HepG2 (cell line): Measurements from ENCODE around the gene PPP2R2D. TPM values are rescaled to one million over a fixed set of nuclear protein-coding genes. Genes with fewer than 3 reads are reported as not detected.

Experiments used
- HES4 ChIP-seq: sonication (generic); formaldehyde crosslinking; IDR thresholded peaks from 2 replicates; pipeline ENCODE4 v1.9.0; 2021; ENCODE audit warnings: mild to moderate bottlenecking, missing genetic modification reagents, borderline replicate concordance
- POLR2AphosphoS5 ChIP-seq: IDR thresholded peaks from 2 replicates; pipeline ENCODE4 v1.6.1; 2012; ENCODE audit warnings: low read depth, low read length
- SAFB2 ChIP-seq: sonication (generic); formaldehyde crosslinking; IDR thresholded peaks from 2 replicates; pipeline ENCODE4 v1.5.1; 2020; ENCODE audit warnings: missing genetic modification reagents, low read depth, mild to moderate bottlenecking, borderline replicate concordance
- SALL2 ChIP-seq: sonication (generic); formaldehyde crosslinking; IDR thresholded peaks from 2 replicates; pipeline ENCODE4 v1.8.1; 2023; ENCODE audit warnings: mild to moderate bottlenecking, missing genetic modification reagents, inconsistent platforms
- SP5 ChIP-seq: IDR thresholded peaks from 2 replicates; pipeline ENCODE4 v1.6.1; 2016; ENCODE audit warnings: low read depth, borderline replicate concordance
- ZNF263 ChIP-seq: sonication (generic); formaldehyde crosslinking; IDR thresholded peaks from 2 replicates; pipeline ENCODE4 v1.4.0; 2020; ENCODE audit warnings: missing genetic modification reagents
- ZNF546 ChIP-seq: sonication (generic); formaldehyde crosslinking; conservative IDR thresholded peaks from 2 replicates; pipeline ENCODE4 v1.8.1; 2023; ENCODE audit warnings: mild to moderate bottlenecking, missing genetic modification reagents
- polyA plus RNA-seq, 8 experiments: library from polyadenylated mRNA; depleted of rRNA in 3 of 8; stranded (reverse) in 7 of 8; unstranded in 1 of 8; fragments of >200 nt; fragmentation: Illumina TruSeq in 4 of 8; extraction: Trizol in 4 of 8; gene quantifications; 2 replicates each; pipeline versions ENCODE4 v1.2.1 to v1.2.3, GENCODE V29; 2011 to 2016; ENCODE audit warnings: low read depth in 4 of 8, missing spikeins in 1 of 8, mixed read lengths in 1 of 8; ENCODE audit not compliant: insufficient read depth in 1 of 8
- total RNA-seq, 5 experiments: library from RNA; depleted of rRNA; stranded (reverse); fragments of >200 nt; fragmentation: Illumina TruSeq; extraction: Trizol; gene quantifications; 2 replicates each; pipeline ENCODE4 v1.2.3, GENCODE V29; 2016; ENCODE audit warnings: low read depth in 1 of 5
- TF ChIP-seq, protein P1 (sequence below): sonication (generic); formaldehyde crosslinking; IDR thresholded peaks from 2 replicates; pipeline ENCODE4 v1.8.0; 2022; ENCODE audit warnings: mild to moderate bottlenecking, missing genetic modification reagents, moderate library complexity
- TF ChIP-seq, protein P2 (sequence below): IDR thresholded peaks from 2 replicates; pipeline ENCODE4 v1.6.1; 2016; ENCODE audit warnings: mild to moderate bottlenecking
- TF ChIP-seq, protein P3 (sequence below): sonication (generic); formaldehyde crosslinking; IDR thresholded peaks from 2 replicates; pipeline ENCODE4 v1.4.0; 2020; ENCODE audit warnings: missing genetic modification reagents
- TF ChIP-seq, protein P4 (sequence below): IDR thresholded peaks from 2 replicates; pipeline ENCODE4 v1.6.1; 2016; ENCODE audit warnings: low read depth, borderline replicate concordance
- TF ChIP-seq, protein P5 (sequence below): sonication (generic); formaldehyde crosslinking; IDR thresholded peaks from 2 replicates; pipeline ENCODE4 v1.5.0; 2020; ENCODE audit warnings: mild to moderate bottlenecking, missing genetic modification reagents, moderate library complexity

Gene PPP2R2D
- total and polyA plus RNA-seq, 2 of the 13 experiments (the other 11 are each of a cell fraction or from before 2014, with no cell fraction given) = 32.7 to 33.2 TPM

DNA sequence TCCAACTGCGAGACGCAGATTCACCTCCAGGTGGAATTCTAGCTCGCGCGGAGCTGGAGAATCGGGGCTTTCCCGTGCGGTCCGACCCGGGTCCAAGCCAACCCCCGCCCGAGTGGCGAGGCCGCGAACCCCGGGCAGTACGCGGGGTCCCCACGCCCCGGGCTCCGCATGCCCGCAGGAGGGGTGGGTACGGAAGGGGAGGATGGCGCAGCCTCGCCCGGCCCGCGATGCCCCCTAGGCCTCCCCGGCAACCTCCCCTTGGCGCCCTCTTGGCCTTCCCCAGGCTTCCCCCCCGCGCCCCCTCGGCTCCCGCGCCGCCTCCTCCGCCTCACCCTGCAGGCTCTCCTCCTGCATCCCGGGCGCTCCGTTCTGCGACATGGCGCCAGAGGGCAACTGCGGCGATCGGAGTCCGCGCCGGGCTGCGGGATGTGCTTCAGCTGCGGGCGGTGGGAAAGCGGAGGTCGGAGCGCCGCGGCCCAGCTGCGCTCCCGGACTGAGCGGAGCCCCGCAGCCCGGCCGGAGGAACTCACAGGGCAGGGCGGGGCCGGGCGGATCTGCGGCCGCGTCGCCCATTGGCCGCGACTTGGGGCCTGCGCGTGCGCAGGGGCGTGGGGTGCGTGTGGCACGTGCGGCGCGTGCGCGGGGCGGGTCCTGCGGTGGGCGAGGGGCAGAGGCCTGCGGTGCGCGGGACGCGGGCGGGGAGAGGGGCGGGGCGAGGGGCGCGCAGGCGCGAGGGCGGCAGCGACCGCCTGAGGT is 80.8 kb downstream of the PPP2R2D start, which contains the start of gene BNIP3 (continued):
- TF ChIP-seq ZNF546 (peak; percentile 89; the same call in 1 of the 2 replicates), SALL2 (CRISPR knock-in tag) (0 out of 2 replicates have a peak, but pooled peaks have one; percentile 92), POLR2AphosphoS5 (peak; percentile 76), SP5 (CRISPR knock-in tag) (peak; percentile 92), ZNF263 (CRISPR knock-in tag) (peak; percentile 22; the same call in 1 of the 2 replicates), SAFB2 (CRISPR knock-in tag) (peak; percentile 31; the same call in 1 of the 2 replicates), HES4 (peak; percentile 91)
- TF ChIP-seq, protein P1, sequence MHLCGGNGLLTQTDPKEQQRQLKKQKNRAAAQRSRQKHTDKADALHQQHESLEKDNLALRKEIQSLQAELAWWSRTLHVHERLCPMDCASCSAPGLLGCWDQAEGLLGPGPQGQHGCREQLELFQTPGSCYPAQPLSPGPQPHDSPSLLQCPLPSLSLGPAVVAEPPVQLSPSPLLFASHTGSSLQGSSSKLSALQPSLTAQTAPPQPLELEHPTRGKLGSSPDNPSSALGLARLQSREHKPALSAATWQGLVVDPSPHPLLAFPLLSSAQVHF (CRISPR knock-in tag) = peak; percentile 94
- TF ChIP-seq, protein P2, sequence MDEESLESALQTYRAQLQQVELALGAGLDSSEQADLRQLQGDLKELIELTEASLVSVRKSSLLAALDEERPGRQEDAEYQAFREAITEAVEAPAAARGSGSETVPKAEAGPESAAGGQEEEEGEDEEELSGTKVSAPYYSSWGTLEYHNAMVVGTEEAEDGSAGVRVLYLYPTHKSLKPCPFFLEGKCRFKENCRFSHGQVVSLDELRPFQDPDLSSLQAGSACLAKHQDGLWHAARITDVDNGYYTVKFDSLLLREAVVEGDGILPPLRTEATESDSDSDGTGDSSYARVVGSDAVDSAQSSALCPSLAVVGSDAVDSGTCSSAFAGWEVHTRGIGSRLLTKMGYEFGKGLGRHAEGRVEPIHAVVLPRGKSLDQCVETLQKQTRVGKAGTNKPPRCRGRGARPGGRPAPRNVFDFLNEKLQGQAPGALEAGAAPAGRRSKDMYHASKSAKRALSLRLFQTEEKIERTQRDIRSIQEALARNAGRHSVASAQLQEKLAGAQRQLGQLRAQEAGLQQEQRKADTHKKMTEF (CRISPR knock-in tag) = peak; percentile 63; the same call in 1 of the 2 replicates
- TF ChIP-seq, protein P3, sequence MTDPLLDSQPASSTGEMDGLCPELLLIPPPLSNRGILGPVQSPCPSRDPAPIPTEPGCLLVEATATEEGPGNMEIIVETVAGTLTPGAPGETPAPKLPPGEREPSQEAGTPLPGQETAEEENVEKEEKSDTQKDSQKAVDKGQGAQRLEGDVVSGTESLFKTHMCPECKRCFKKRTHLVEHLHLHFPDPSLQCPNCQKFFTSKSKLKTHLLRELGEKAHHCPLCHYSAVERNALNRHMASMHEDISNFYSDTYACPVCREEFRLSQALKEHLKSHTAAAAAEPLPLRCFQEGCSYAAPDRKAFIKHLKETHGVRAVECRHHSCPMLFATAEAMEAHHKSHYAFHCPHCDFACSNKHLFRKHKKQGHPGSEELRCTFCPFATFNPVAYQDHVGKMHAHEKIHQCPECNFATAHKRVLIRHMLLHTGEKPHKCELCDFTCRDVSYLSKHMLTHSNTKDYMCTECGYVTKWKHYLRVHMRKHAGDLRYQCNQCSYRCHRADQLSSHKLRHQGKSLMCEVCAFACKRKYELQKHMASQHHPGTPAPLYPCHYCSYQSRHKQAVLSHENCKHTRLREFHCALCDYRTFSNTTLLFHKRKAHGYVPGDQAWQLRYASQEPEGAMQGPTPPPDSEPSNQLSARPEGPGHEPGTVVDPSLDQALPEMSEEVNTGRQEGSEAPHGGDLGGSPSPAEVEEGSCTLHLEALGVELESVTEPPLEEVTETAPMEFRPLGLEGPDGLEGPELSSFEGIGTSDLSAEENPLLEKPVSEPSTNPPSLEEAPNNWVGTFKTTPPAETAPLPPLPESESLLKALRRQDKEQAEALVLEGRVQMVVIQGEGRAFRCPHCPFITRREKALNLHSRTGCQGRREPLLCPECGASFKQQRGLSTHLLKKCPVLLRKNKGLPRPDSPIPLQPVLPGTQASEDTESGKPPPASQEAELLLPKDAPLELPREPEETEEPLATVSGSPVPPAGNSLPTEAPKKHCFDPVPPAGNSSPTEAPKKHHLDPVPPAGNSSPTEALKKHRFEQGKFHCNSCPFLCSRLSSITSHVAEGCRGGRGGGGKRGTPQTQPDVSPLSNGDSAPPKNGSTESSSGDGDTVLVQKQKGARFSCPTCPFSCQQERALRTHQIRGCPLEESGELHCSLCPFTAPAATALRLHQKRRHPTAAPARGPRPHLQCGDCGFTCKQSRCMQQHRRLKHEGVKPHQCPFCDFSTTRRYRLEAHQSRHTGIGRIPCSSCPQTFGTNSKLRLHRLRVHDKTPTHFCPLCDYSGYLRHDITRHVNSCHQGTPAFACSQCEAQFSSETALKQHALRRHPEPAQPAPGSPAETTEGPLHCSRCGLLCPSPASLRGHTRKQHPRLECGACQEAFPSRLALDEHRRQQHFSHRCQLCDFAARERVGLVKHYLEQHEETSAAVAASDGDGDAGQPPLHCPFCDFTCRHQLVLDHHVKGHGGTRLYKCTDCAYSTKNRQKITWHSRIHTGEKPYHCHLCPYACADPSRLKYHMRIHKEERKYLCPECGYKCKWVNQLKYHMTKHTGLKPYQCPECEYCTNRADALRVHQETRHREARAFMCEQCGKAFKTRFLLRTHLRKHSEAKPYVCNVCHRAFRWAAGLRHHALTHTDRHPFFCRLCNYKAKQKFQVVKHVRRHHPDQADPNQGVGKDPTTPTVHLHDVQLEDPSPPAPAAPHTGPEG = peak; percentile 73
- TF ChIP-seq, protein P4, sequence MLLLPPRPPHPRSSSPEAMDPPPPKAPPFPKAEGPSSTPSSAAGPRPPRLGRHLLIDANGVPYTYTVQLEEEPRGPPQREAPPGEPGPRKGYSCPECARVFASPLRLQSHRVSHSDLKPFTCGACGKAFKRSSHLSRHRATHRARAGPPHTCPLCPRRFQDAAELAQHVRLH (CRISPR knock-in tag) = 0 out of 2 replicates have a peak, but pooled peaks have one; percentile 45
- TF ChIP-seq, protein P5, sequence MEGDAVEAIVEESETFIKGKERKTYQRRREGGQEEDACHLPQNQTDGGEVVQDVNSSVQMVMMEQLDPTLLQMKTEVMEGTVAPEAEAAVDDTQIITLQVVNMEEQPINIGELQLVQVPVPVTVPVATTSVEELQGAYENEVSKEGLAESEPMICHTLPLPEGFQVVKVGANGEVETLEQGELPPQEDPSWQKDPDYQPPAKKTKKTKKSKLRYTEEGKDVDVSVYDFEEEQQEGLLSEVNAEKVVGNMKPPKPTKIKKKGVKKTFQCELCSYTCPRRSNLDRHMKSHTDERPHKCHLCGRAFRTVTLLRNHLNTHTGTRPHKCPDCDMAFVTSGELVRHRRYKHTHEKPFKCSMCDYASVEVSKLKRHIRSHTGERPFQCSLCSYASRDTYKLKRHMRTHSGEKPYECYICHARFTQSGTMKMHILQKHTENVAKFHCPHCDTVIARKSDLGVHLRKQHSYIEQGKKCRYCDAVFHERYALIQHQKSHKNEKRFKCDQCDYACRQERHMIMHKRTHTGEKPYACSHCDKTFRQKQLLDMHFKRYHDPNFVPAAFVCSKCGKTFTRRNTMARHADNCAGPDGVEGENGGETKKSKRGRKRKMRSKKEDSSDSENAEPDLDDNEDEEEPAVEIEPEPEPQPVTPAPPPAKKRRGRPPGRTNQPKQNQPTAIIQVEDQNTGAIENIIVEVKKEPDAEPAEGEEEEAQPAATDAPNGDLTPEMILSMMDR = no peak
